Caco-2 (cell line): Measurements from ENCODE around the gene BACH2. TPM values are rescaled to one million over a fixed set of nuclear protein-coding genes. Genes with fewer than 3 reads are reported as not detected.

ENCODE experiments used
- BruUV-seq: library from RNA; stranded (reverse); fragments of 400-500 nt; replicated peaks from 2 replicates; lab custom pipeline; 2021; lab: Mats Ljungman, UMichigan
- CTCF ChIA-PET: fragments of 300-600 bp; sonication (Branson Sonifier 250); formaldehyde crosslinking; loops from one replicate; lab custom pipeline; 2022; ENCODE audit warnings: antibody characterized with exemption; lab: Charles Lee
- POLR2A ChIA-PET: fragments of 300-600 bp; sonication (Branson Sonifier 250); formaldehyde crosslinking; loops from one replicate; lab custom pipeline; 2022; ENCODE audit warnings: antibody characterized with exemption; lab: Charles Lee
- DNase-seq, 2 experiments: peaks; one replicate each; pipeline versions ENCODE4 v3.0.0 to v3.0.0-alpha.2; 2020 to 2022
- H3K27me3 ChIP-seq: replicated peaks from 2 replicates; pipeline ENCODE4 v1.6.0; 2011; ENCODE audit warnings: low read length; ENCODE audit not compliant: control insufficient read depth, insufficient read depth
- H3K36me3 ChIP-seq: 2 replicates; pipeline ENCODE4 v1.5.1; 2011; ENCODE audit warnings: low read length; ENCODE audit not compliant: control insufficient read depth, insufficient read depth
- H3K4me1 ChIP-seq: fragments of 250-450 bp; sonication (Bioruptor Pico); 2 replicates; pipeline ENCODE4 v1.5.1; 2020; ENCODE audit warnings: mild to moderate bottlenecking
- H3K4me3 ChIP-seq: 2 replicates; pipeline ENCODE4 v1.5.1; 2011; ENCODE audit warnings: low read depth, mild to moderate bottlenecking, control low read depth, low read length
- H3K9me3 ChIP-seq: fragments of 250-450 bp; sonication (Bioruptor Pico); 2 replicates; pipeline ENCODE4 v1.5.1; 2020; ENCODE audit warnings: mild to moderate bottlenecking, moderate library complexity
- H3K27ac Mint-ChIP-seq: one replicate; pipeline ENCODE4 v1.8.0; 2022; ENCODE audit warnings: mixed read lengths; ENCODE audit not compliant: unreplicated experiment
- H3K27me3 Mint-ChIP-seq: one replicate; pipeline ENCODE4 v1.8.0; 2022; ENCODE audit warnings: mixed read lengths; ENCODE audit not compliant: insufficient read depth, unreplicated experiment
- H3K36me3 Mint-ChIP-seq: one replicate; pipeline ENCODE4 v1.8.0; 2022; ENCODE audit warnings: mild to moderate bottlenecking, mixed read lengths; ENCODE audit not compliant: insufficient read depth, unreplicated experiment
- H3K4me1 Mint-ChIP-seq: one replicate; pipeline ENCODE4 v1.8.0; 2022; ENCODE audit warnings: low read depth, mixed read lengths; ENCODE audit not compliant: unreplicated experiment
- H3K4me3 Mint-ChIP-seq: one replicate; pipeline ENCODE4 v1.8.0; 2022; ENCODE audit warnings: mild to moderate bottlenecking, moderate library complexity, mixed read lengths; ENCODE audit not compliant: unreplicated experiment
- H3K9me3 Mint-ChIP-seq: one replicate; pipeline ENCODE4 v1.8.0; 2022; ENCODE audit warnings: mixed read lengths; ENCODE audit not compliant: unreplicated experiment
- intact Hi-C: fragments of 100-400 bp; cut with micrococcal nuclease; formaldehyde crosslinking; loops from one replicate; pipeline ENCODE4 v1.10.0; 2022; ENCODE audit not compliant: unreplicated experiment
- total RNA-seq: library from RNA; stranded (reverse); gene quantifications from 2 replicates; pipeline ENCODE4 v1.2.3, GENCODE V29; 2022
- TF ChIP-seq, protein P1 (sequence below), 2 experiments: fragments of 200-600 bp in 1 of 2; IDR thresholded peaks; 1 replicate in 1 of 2; 2 replicates in 1 of 2; pipeline versions ENCODE4 v1.5.1 to v1.8.0; 2011 to 2022; ENCODE audit warnings: antibody characterized with exemption in 1 of 2, control low read depth in 1 of 2, inconsistent platforms in 1 of 2, low read depth in 1 of 2, low read length in 1 of 2, mild to moderate bottlenecking in 1 of 2, moderate library complexity in 1 of 2; ENCODE audit not compliant: insufficient read depth in 1 of 2, severe bottlenecking in 1 of 2, unreplicated experiment in 1 of 2

BACH2 gene
- total RNA-seq, 1 experiment from 2014 or later = 0.43 TPM

GRCh38 chr6:90288404-90288803 lies 8.2 kb downstream of the BACH2 start:
- ChIA-PET POLR2A (no interaction called here), CTCF (no interaction called here)
- DNase-seq = no peak
- BruUV-seq = no TSS peak
- Mint-ChIP-seq H3K4me3 (no peak overlapping the region), H3K27me3 (peaks cover 10% of the 10 kb centered on the region), H3K9me3 (no peaks in the 10 kb centered on the region), H3K4me1 (peaks cover 5% of the 10 kb centered on the region), H3K27ac (no peak overlapping the region), H3K36me3 (no peaks in the 10 kb centered on the region)
- TF ChIP-seq, protein P1, sequence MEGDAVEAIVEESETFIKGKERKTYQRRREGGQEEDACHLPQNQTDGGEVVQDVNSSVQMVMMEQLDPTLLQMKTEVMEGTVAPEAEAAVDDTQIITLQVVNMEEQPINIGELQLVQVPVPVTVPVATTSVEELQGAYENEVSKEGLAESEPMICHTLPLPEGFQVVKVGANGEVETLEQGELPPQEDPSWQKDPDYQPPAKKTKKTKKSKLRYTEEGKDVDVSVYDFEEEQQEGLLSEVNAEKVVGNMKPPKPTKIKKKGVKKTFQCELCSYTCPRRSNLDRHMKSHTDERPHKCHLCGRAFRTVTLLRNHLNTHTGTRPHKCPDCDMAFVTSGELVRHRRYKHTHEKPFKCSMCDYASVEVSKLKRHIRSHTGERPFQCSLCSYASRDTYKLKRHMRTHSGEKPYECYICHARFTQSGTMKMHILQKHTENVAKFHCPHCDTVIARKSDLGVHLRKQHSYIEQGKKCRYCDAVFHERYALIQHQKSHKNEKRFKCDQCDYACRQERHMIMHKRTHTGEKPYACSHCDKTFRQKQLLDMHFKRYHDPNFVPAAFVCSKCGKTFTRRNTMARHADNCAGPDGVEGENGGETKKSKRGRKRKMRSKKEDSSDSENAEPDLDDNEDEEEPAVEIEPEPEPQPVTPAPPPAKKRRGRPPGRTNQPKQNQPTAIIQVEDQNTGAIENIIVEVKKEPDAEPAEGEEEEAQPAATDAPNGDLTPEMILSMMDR (IDR thresholded peaks at IDR 0.05; ENCODE audit: insufficient read depth in 1 of 2, low read depth in 1 of 2, low read length in 1 of 2, severe bottlenecking in 1 of 2, unreplicated experiment in 1 of 2) = no peak
- H3K4me3 ChIP-seq = no peak overlapping the region
- H3K4me1 ChIP-seq = 0 out of 2 replicates have a peak, but pooled peaks cover 3% of the 10 kb centered on the region
- H3K27me3 ChIP-seq = no peaks in the 10 kb centered on the region; the same call in 1 of the 2 replicates
- H3K36me3 ChIP-seq = no peaks in the 10 kb centered on the region
- intact Hi-C loops = loop anchor here (5.0 kb wide), 1 partner anchor 346 kb away; no protein-coding TSS in a partner anchor
- no peaks in the 10 kb centered on the region; the same call in 1 of the 2 replicates for H3K9me3 ChIP-seq

DNA sequence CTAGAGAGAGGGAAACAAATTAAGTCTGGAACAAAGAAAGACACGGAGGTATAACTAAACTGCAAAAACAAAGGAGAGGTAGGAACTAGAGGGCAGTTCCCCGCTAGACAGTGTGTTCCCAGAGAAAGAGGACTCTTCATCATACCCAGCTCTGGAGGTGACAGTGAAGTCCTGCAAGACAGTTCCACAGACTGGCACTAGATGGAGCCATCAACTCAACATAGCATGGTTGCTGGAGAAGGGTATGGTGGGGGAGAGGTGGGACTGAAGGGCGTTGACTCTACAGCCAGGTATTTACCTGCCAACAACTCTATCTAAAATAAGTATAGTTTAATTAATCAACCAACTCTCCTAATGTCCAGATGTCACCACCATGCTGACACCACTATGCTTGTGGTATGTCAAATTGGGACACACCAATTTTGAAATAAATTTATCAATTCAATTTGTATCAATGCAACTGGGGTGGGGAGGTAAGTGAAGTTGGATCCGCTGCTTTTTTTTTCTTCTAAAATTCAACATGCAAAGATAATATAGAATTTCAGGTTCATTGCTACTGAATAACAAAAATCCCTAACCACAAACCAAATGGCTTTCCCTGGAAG lies 9.7 kb downstream of the BACH2 start:
- no peak overlapping the region for H3K4me3 Mint-ChIP-seq
- TF ChIP-seq, protein P1 (IDR thresholded peaks at IDR 0.05; ENCODE audit: insufficient read depth in 1 of 2, low read depth in 1 of 2, low read length in 1 of 2, severe bottlenecking in 1 of 2, unreplicated experiment in 1 of 2) = peak; percentile 69 to 81
- Histone ChIP-seq H3K9me3 (no peaks in the 10 kb centered on the region; the same call in 1 of the 2 replicates), H3K27me3 (no peaks in the 10 kb centered on the region; the same call in 1 of the 2 replicates), H3K4me3 (no peak overlapping the region), H3K36me3 (no peaks in the 10 kb centered on the region), H3K4me1 (0 out of 2 replicates have a peak, but pooled peaks cover 3% of the 10 kb centered on the region)
- peaks cover 13% of the 10 kb centered on the region for H3K27me3 Mint-ChIP-seq
- intact Hi-C loops = loop anchor here (1.0 to 5.0 kb wide), 4 partner anchors 9 to 345 kb away; partner anchors contain the start of gene BACH2
- no TSS peak for BruUV-seq
- no peak overlapping the region for H3K27ac Mint-ChIP-seq
- CTCF ChIA-PET = interaction anchor here (0.6 to 1.0 kb wide), 2 partner anchors 125 to 346 kb away, joined by 4 read pairs; no protein-coding TSS in a partner anchor
- H3K9me3 Mint-ChIP-seq = no peaks in the 10 kb centered on the region
- no peaks in the 10 kb centered on the region for H3K36me3 Mint-ChIP-seq
- POLR2A ChIA-PET = no interaction called here
- peak; percentile 61 to 64 for DNase-seq
- H3K4me1 Mint-ChIP-seq = peaks cover 5% of the 10 kb centered on the region

GRCh38 chr6:90285611-90286381 lies 10.8 kb downstream of the BACH2 start:
- no peaks in the 10 kb centered on the region; the same call in 1 of the 2 replicates for H3K9me3 ChIP-seq
- no peaks in the 10 kb centered on the region for H3K36me3 ChIP-seq
- peak; percentile 17 to 33 for DNase-seq
- intact Hi-C loops = loop anchor here (5.0 kb wide), 1 partner anchor 343 kb away; no protein-coding TSS in a partner anchor
- peaks cover 12% of the 10 kb centered on the region for H3K27me3 Mint-ChIP-seq
- CTCF ChIA-PET = interaction anchor here (0.6 to 1.3 kb wide), 3 partner anchors 10 to 345 kb away, joined by 3 to 5 read pairs (median 3); no protein-coding TSS in a partner anchor
- no peaks in the 10 kb centered on the region for H3K36me3 Mint-ChIP-seq
- no peak overlapping the region for H3K4me3 Mint-ChIP-seq
- H3K27ac Mint-ChIP-seq = no peak overlapping the region
- TF ChIP-seq, protein P1 (IDR thresholded peaks at IDR 0.05; ENCODE audit: insufficient read depth in 1 of 2, low read depth in 1 of 2, low read length in 1 of 2, severe bottlenecking in 1 of 2, unreplicated experiment in 1 of 2) = no peak
- POLR2A ChIA-PET = no interaction called here
- H3K9me3 Mint-ChIP-seq = no peaks in the 10 kb centered on the region
- H3K4me1 ChIP-seq = 0 out of 2 replicates have a peak, but pooled peaks cover 3% of the 10 kb centered on the region
- H3K27me3 ChIP-seq = no peaks in the 10 kb centered on the region; the same call in 1 of the 2 replicates
- peaks cover 5% of the 10 kb centered on the region for H3K4me1 Mint-ChIP-seq
- no peak overlapping the region for H3K4me3 ChIP-seq
- BruUV-seq = no TSS peak
